Tibial nerve (tissue), 4 donors: ENCODE results near the gene LY86. TPM values are rescaled to one million over a fixed set of nuclear protein-coding genes. Genes with fewer than 3 reads are reported as not detected.

Experiments used
- DNase-seq, 2 donors: peaks; one replicate each; pipeline ENCODE4 v3.0.0-alpha.2; 2019; ENCODE audit warnings: low spot score in 2 of 2
- H3K27ac ChIP-seq, 4 donors: fragments of 200-600 bp; sonication (generic) in 3 of 4; one replicate each; pipeline ENCODE4 v1.5.1; 2017 to 2019; ENCODE audit warnings: mild to moderate bottlenecking in 1 of 4
- H3K27me3 ChIP-seq, 2 donors: fragments of 200-600 bp; sonication (generic) in 1 of 2; one replicate each; pipeline versions ENCODE4 v1.5.1 to v1.6.0; 2017 to 2019
- H3K36me3 ChIP-seq, 3 donors: fragments of 200-600 bp; sonication (generic); one replicate each; pipeline ENCODE4 v1.5.1; 2018 to 2019
- H3K4me1 ChIP-seq, 4 donors: fragments of 200-600 bp; sonication (generic) in 3 of 4; one replicate each; pipeline ENCODE4 v1.5.1; 2017 to 2019
- H3K4me3 ChIP-seq, 4 donors: fragments of 200-600 bp; sonication (generic) in 3 of 4; one replicate each; pipeline ENCODE4 v1.5.1; 2017 to 2019; ENCODE audit warnings: mild to moderate bottlenecking in 1 of 4, moderate library complexity in 1 of 4
- H3K9me3 ChIP-seq, 4 donors: fragments of 200-600 bp; sonication (generic) in 3 of 4; one replicate each; pipeline ENCODE4 v1.5.1; 2017 to 2019
- CTCF ChIP-seq, 5 experiments: fragments of 200-600 bp in 3 of 5; fragments of 450-650 bp in 2 of 5; sonication (generic) in 3 of 5; IDR thresholded peaks; one replicate each; pipeline ENCODE4 v1.5.1; 2016 to 2019; ENCODE audit warnings: antibody characterized with exemption in 5 of 5, mild to moderate bottlenecking in 3 of 5, moderate library complexity in 2 of 5
- EP300 ChIP-seq, 2 donors: sonication (generic); formaldehyde crosslinking; IDR thresholded peaks; one replicate each; pipeline ENCODE4 v1.6.1; 2017; ENCODE audit warnings: antibody characterized with exemption in 2 of 2, mild to moderate bottlenecking in 1 of 2
- POLR2A ChIP-seq, 2 donors: fragments of 450-650 bp; IDR thresholded peaks; one replicate each; pipeline ENCODE4 v1.6.1; 2017; ENCODE audit warnings: antibody characterized with exemption in 2 of 2, mild to moderate bottlenecking in 2 of 2, moderate library complexity in 2 of 2
- WGBS, 2 donors: methylation state at CpG; one replicate each; pipeline ENCODE4 v1.1.5; 2018; 5-methylcytosine and 5-hydroxymethylcytosine counted together
- total RNA-seq, 4 donors: library from RNA; depleted of rRNA; stranded (reverse); fragments of >200 nt; gene quantifications; one replicate each; pipeline ENCODE4 v1.1.0, GENCODE V29; 2016

The LY86 gene
- total RNA-seq, 4 donors from 2014 or later, result 0.60 to 8.3 (median 4.5) TPM

DNA sequence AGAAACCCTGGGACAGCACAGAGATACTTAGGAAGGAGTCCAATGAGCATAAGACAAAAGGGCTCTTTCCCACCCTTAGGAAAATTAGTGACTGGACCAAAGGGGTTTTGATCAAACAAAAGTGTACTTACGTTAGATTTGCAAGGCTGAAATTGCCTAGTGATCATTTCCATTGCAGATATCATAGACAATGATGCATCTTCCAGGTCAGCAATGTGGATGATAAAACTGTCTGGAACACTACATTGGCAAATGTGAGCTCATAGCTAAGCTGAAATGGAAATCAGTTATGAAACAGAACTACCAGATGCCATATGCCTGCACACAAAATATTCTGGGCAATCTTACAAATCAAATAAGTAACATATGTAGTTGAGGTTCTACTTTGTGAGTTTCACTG lies 34.0 kb downstream of the LY86 start:
- Histone ChIP-seq H3K9me3 (no peaks in the 10 kb centered on the region), H3K27me3 (no peaks in the 10 kb centered on the region), H3K27ac (no peak overlapping the region), H3K4me3 (no peak overlapping the region), H3K36me3 (no peaks in the 10 kb centered on the region), H3K4me1 (peaks cover 0 to 31% (median 6%) of the 10 kb centered on the region in 4 donors)
- 71 to 75% methylated on average over 1 of the region's 1 CpG for WGBS, 2 donors
- no peak for DNase-seq
- TF ChIP-seq EP300 (IDR thresholded peaks at IDR 0.05), result no peak
- no peak for TF ChIP-seq CTCF (IDR thresholded peaks at IDR 0.05)
- TF ChIP-seq POLR2A (IDR thresholded peaks at IDR 0.05), result no peak

- 55 to 56% methylated on average over 1 of the region's 1 CpG for WGBS, 2 donors
Observed at GRCh38 chr6:6623553-6623952, 35.0 kb downstream of the LY86 start.

GRCh38 chr6:6624269-6624990 lies 35.9 kb downstream of the LY86 start:
- Histone ChIP-seq H3K27me3 (no peaks in the 10 kb centered on the region), H3K4me1 (peaks cover 0 to 24% (median 5%) of the 10 kb centered on the region in 4 donors), H3K27ac (no peak overlapping the region), H3K9me3 (no peaks in the 10 kb centered on the region), H3K36me3 (no peaks in the 10 kb centered on the region), H3K4me3 (no peak overlapping the region)
- no peak for DNase-seq
- WGBS, 2 donors, result 80 to 81% methylated on average over 6 of the region's 6 CpGs
- TF ChIP-seq EP300 (IDR thresholded peaks at IDR 0.05), result no peak
- no peak for TF ChIP-seq CTCF (IDR thresholded peaks at IDR 0.05)
- no peak for TF ChIP-seq POLR2A (IDR thresholded peaks at IDR 0.05)

More at GRCh38 chr6:6623553-6623952, 35.0 kb downstream of the LY86 start:
- Histone ChIP-seq H3K36me3 (no peaks in the 10 kb centered on the region), H3K9me3 (no peaks in the 10 kb centered on the region), H3K27ac (no peak overlapping the region), H3K4me1 (peaks cover 0 to 31% (median 6%) of the 10 kb centered on the region in 4 donors), H3K4me3 (no peak overlapping the region), H3K27me3 (no peaks in the 10 kb centered on the region)
- no peak for DNase-seq
- no peak for TF ChIP-seq POLR2A (IDR thresholded peaks at IDR 0.05)
- no peak for TF ChIP-seq EP300 (IDR thresholded peaks at IDR 0.05)
- TF ChIP-seq CTCF (IDR thresholded peaks at IDR 0.05), result no peak

DNA sequence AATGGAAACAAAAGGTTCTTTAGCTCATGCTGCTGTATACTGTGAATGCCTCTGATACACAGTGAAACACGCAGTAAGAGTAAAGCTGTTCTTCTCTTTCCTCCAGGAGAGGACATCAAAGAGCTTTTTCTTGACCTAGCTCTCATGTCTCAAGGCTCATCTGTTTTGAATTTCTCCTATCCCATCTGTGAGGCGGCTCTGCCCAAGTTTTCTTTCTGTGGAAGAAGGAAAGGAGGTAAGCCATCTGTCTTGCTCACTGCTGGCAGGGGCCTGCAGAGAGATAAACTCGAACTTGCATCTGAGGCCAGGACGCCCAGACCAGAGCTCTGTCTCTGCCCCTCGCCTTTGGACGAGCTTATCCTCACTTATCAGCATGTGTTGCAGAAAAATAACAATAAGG lies 37.7 kb downstream of the LY86 start:
- WGBS, 2 donors, result 57 to 69% methylated on average over 6 of the region's 6 CpGs
- Histone ChIP-seq H3K27me3 (no peaks in the 10 kb centered on the region), H3K36me3 (no peaks in the 10 kb centered on the region), H3K9me3 (no peaks in the 10 kb centered on the region), H3K27ac (no peak overlapping the region), H3K4me1 (peaks cover 0 to 6% (median 0%) of the 10 kb centered on the region in 4 donors), H3K4me3 (no peak overlapping the region)
- TF ChIP-seq CTCF (IDR thresholded peaks at IDR 0.05), result no peak
- TF ChIP-seq EP300 (IDR thresholded peaks at IDR 0.05), result no peak
- TF ChIP-seq POLR2A (IDR thresholded peaks at IDR 0.05), result no peak
- no peak for DNase-seq

DNA sequence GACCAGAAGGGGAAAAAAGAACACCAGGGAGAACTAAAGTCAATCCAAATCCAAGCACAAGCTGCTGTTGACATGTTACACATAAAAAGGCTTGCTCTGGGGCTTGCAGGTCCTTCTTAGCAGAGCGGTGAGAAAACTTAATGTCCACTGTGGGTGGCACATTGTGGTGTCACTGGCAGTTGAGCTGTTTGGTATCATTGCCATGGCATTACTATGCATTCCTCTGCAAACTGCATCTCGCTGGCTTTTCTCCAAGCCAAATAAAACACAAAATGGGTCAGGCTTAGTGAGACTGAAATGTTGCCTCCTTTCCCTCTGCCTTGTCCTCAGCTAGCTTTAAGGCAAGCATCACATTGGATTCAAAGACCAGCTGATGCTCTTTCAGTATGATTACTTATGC lies 40.9 kb downstream of the LY86 start:
- TF ChIP-seq CTCF (IDR thresholded peaks at IDR 0.05) (no peak), EP300 (IDR thresholded peaks at IDR 0.05) (no peak), POLR2A (IDR thresholded peaks at IDR 0.05) (no peak)
- Histone ChIP-seq H3K36me3 (no peaks in the 10 kb centered on the region), H3K27ac (no peak overlapping the region), H3K27me3 (no peaks in the 10 kb centered on the region), H3K4me3 (no peak overlapping the region), H3K4me1 (no peaks in the 10 kb centered on the region), H3K9me3 (no peaks in the 10 kb centered on the region)
- 41 to 43% methylated on average over 2 of the region's 2 CpGs for WGBS, 2 donors
- DNase-seq, result no peak
